8988T (cell line): Measurements from ENCODE around the gene COL26A1.

Experiments used
- DNase-seq: peaks from one replicate; pipeline ENCODE4 v3.0.0; 2011

COL26A1 gene

DNA sequence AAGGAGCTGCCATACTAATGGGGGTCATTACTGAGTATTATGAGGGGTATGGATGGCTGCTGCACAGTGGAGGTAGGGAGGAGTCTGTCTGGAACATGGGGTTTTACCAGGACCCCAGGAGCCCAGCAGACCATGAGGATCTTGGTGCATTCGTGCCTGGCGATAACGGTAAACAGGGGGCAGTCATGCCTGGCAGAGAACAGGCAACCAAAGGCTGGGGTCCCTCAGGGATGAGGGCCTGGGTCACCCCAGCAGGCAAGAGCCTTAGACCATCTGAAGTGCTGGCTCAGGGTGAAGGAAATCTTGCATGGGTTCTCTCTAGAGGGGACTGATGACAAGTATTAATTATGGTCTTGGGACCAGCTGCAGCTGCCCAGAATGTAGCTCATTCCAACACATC, 220.3 kb downstream of the COL26A1 start:
- no peak for DNase-seq

DNA sequence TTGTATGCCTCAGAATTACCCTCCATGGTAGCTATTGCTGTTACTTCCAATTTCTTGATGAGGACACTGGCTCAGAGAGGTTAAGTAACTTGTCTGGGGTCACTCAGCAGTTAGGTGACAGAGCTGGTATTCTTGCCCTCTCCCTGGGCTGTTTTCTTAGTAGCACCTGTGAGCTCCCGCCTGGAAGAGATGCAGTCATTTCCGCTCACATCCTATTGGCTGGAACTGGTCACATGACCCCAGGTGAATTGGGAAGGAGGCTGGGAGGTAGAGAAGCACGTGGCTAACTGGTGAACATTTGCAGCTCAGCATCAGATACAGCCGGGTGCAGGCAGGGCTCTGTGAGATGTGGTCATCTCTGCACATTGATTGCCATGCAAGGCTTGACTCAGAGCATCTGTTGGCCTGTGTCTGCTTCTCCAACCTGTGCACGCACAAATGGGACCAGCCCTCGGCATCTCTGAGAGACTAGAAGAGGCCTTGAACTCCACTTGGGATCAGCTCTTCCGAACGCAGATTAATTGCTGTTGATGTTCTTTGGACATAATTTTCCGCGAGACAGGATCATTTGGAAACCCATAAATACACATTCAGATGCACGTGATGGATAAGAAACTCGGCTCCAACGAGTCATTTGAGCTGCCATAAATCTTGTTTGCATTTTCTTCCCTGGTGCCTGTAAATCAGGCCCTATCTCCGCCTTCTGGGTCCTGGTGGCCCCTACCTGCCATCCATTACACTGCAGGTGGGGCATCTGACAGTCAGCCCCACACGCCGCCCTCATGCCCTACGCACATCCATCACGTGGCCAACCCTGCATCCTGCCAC, 223.6 kb downstream of the COL26A1 start:
- DNase-seq: no peak

GRCh38 chr7:101586906-101587677, 224.4 kb downstream of the COL26A1 start:
- no peak for DNase-seq

DNA sequence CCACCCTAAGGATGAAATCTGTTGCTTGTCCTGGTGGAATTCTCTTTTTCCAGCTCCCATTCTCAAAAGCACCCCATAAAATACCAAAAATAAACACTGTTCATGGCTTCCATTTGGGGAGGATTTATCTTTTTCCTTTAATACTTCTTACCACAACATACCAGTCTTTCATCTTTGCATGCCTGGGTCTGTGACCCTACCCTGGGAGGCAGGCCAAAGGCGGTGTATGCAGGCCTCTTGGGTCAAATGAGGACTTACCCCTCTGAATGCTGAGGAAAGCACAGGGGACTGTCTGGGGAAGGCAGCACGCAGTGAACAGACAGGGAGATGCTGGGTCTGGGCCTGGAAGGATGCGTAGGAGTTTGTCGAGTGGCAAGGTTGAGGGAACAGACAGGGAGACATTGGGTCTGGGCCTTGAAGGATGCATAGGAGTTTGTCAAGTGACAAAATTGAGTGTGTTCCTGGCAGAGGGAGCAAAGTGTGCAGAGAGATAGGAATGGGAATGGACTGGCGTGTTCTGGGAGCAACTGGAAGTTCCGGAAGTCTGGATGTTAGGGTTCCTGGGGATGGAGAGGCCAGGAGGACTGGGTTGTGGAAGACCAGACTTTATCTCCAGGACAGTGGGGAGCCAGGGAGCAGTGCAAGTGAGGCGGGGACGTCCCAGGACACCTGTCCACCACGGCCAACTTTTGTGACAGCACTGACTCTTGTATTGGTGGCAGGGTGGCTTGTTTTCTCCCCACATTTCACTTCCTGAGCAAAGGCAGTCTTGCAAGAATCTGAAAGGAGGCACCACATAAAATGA, 225.7 kb downstream of the COL26A1 start:
- no peak for DNase-seq

DNA sequence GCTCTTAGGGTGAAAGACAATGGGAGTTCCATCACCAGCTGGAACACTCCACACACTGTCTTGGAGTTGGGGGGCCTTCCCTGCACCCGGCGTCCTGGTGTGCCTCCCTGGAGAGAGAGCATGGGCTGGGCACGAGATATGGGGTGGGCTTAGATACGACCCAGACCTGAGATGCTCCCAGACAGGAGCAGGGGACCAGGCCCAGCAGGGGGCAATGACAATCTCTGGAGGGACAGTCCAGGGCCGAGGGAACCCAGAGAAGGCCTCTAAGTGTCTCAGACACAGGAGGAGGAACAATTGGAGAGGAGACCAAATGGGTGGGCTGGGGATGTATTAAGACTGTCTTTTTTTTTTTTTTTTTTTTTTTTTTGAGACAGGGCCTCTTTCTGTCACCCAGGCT, 226.4 kb downstream of the COL26A1 start:
- no peak for DNase-seq

GRCh38 chr7:101589976-101590662, 227.4 kb downstream of the COL26A1 start:
- no peak for DNase-seq

- no peak for DNase-seq
These were observed 228.2 kb downstream of the COL26A1 start for GRCh38 chr7:101590663-101591435.

DNA sequence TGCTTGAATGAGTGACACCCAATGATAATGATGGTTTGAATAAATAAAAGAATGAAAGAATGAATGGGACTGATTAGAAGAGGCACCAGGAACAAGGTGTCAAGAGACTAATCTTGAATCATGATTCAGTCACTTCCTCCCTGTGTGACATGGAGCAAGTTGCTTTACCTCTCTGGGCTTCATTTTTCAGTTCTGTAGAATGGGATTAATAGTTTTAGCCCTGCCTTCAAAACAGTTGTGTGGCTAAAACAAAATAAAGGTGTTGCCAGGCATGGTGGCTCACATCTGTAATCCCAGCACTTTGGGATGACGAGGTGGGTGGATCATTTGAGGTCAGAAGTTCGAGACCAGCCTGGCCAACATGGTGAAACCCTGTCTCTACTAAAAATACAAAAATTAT, 228.8 kb downstream of the COL26A1 start:
- DNase-seq: no peak

GRCh38 chr7:101593556-101593955, 230.9 kb downstream of the COL26A1 start:
- DNase-seq: no peak

- no peak for DNase-seq
These were observed 232.1 kb downstream of the COL26A1 start for GRCh38 chr7:101594790-101595189.

DNA sequence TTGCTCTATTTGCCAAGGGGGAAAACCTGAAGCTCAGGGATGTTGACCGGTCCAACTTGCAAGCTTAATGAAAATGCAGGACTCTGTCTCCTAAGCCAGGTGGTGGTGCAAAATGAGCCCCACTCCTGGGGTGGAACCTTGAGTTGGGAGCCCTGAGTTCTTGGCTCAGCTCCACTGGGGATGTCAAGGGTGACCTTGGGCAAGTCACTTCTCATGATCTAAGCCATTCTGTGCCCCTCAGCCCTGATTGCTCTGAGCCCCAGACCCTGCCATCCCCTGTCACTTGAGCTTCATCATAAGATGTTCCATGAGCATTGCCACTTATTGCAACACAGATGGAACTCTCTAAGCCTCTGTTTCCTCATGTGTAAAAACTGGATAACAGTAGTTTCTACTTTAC, 232.6 kb downstream of the COL26A1 start:
- no peak for DNase-seq

DNA sequence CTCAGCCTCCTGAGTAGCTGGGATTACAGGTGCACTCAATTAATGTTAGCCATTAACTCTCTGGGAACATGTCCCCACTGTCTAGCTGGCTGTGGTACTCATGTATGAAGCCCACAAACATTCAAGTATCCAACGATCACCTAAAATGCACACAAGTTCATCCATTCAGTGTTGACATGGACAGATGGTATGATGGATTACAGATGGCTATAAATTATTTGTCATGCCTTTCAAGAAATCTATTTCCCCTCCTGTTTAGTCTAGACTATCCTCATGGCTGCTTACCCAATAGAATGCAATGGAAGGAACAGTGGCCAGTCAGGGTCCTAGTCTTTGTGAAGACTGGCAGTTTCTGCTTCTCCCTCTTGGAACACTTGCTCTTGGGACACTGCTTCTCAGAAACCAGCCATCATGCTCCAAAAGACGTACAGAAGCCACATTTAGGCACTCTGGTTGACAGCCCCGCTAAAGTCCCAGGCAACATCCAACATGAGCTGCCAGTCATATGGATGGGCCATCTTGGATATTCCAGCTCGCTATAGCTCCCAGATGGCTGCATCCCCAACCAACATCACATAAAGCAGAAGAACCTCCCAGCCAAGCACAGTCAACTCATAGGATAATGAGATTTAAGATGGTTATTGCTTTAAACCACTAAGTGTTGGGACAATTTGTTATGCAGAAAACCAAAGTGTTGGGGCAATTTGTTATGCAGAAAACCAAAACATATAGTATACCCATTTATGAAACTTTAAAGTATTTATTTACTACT, 233.3 kb downstream of the COL26A1 start:
- no peak for DNase-seq

GRCh38 chr7:101596898-101597297, 234.2 kb downstream of the COL26A1 start:
- no peak for DNase-seq

- DNase-seq: no peak
These were observed 235.3 kb downstream of the COL26A1 start for GRCh38 chr7:101597941-101598340.

GRCh38 chr7:101598422-101598985, 235.8 kb downstream of the COL26A1 start:
- no peak for DNase-seq

GRCh38 chr7:101598986-101599771, 236.5 kb downstream of the COL26A1 start:
- no peak for DNase-seq

GRCh38 chr7:101599787-101600186, 237.1 kb downstream of the COL26A1 start:
- no peak for DNase-seq

DNA sequence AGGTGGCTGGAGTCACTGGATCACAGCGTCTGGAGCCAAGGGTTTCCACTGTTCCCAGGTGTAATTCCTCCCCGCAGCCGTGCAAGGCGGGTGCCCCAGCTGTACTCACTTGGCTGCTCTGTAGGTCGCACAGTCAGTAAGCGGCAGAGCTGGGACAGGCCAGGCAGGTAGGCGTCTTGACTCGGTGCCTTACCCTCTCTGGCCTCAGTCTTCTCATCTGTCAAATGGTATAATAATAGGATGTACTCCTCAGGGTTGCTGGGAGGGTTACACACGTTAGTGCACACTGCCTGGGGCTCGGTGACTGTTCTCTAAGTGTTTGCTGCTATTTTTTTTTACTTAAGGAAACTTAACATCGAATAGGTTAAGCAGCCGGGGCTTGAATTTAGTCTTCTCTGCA, 239.4 kb downstream of the COL26A1 start:
- no peak for DNase-seq

GRCh38 chr7:101602484-101603241, 240.0 kb downstream of the COL26A1 start:
- DNase-seq: no peak
